ENCODE data around the gene CFAP298. TPM values are rescaled to one million over a fixed set of nuclear protein-coding genes. Genes with fewer than 3 reads are reported as not detected.
"Not testable (repeated sequence)": the region's sequence is repeated elsewhere in the genome, so short reads cannot be mapped to it uniquely, and the experiment has no call there.

CFAP298 gene, protein sequence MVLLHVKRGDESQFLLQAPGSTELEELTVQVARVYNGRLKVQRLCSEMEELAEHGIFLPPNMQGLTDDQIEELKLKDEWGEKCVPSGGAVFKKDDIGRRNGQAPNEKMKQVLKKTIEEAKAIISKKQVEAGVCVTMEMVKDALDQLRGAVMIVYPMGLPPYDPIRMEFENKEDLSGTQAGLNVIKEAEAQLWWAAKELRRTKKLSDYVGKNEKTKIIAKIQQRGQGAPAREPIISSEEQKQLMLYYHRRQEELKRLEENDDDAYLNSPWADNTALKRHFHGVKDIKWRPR
- total RNA-seq (10 to 100 TPM; 14.2 to 26.7 (median 20.8) TPM), polyA plus RNA-seq (10 to 100 TPM; 33.7 to 36.0 TPM)
- long read RNA-seq, donor 1, transcript CFAP298-201 (7 exons, 1,692 nt), result major isoform, 35 of 39 reads
- long read RNA-seq, donor 1, partial matches to known transcripts, result 0 of 39 reads
- long read RNA-seq, donor 1, other reads (novel, unspliced or antisense), result 0 of 39 reads
- long read RNA-seq, donor 2, transcript CFAP298-201 (7 exons, 1,692 nt), result major isoform, 72 of 83 reads
- long read RNA-seq, donor 2, transcript CFAP298-206 (6 exons, 1,082 nt), result minor isoform, 5 of 83 reads
- long read RNA-seq, donor 2, partial matches to known transcripts, result 0 of 83 reads
- long read RNA-seq, donor 2, other reads (novel, unspliced or antisense), result 4 of 83 reads
- long read RNA-seq, donor 3, transcript CFAP298-201 (7 exons, 1,692 nt), result major isoform, 22 of 27 reads
- long read RNA-seq, donor 3, partial matches to known transcripts, result 0 of 27 reads
- long read RNA-seq, donor 3, other reads (novel, unspliced or antisense), result 0 of 27 reads

DNA sequence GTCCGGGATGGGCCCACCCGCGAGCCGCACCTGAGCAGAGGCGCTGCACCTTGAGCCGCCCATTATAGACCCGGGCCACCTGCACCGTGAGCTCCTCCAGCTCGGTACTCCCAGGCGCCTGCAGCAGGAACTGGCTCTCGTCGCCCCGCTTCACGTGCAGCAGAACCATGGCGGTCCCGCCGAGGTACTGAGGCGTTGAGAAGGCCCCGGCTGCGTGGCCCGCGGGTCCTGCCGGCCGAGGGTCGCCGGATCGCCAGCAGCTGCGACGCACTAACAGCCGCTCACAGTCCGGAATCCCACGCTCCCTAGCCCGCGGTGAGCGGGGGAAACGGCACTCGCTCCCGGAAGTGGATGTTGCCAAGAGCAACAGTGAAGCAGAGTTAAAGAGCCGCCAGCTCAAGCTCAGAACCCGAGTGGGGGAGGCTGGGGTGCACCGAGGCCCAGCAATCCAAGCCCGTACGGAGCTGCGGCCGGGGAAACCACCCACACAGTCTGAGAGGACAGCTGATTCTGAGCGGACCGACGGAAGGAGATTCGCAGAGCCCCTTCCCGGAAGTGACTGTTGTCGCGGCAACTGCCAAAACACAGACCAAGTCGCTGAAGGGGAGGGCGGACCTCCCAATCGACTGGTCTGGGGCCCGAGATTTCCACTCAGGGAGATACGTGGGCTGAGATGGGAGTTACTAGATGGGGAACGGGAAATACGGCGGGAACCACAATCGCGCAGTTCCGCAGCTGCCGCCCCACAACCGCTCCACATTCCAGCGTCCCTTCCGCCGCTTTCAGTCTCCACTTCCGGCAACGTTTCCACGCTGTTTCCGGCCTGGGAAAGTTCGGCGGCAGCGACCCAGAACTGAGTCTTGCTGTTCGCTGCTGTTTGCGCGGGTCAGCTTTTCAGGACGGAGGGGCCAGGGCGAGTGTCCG is at the start of gene CFAP298:
Gene CFAP298 (minus strand): TSS at position 303 of the 924 bp plus-strand sequence. CDS start 134 bp downstream, at position 169.
- no peaks in the 10 kb centered on the region for H3K27me3 ChIP-seq
- 0% methylated on average over 46 to 81 of the region's 81 CpGs for WGBS, 4 donors
- ATAC-seq, result peak; percentile 93 to 97 (median 95)
- no peaks in the 10 kb centered on the region for H3K9me3 ChIP-seq
- H3K36me3 ChIP-seq, result peaks cover 0 to 30% (median 25%) of the 10 kb centered on the region in 9 donors
- peaks cover 0 to 27% (median 16%) of the 10 kb centered on the region in 12 donors for H3K4me1 ChIP-seq
- H3K4me3 ChIP-seq, result peak within 1 kb of the TSS; percentile 68 to 99 (median 86)
- no peak for TF ChIP-seq POLR2A (IDR thresholded peaks at IDR 0.05)
- TF ChIP-seq, protein P1, sequence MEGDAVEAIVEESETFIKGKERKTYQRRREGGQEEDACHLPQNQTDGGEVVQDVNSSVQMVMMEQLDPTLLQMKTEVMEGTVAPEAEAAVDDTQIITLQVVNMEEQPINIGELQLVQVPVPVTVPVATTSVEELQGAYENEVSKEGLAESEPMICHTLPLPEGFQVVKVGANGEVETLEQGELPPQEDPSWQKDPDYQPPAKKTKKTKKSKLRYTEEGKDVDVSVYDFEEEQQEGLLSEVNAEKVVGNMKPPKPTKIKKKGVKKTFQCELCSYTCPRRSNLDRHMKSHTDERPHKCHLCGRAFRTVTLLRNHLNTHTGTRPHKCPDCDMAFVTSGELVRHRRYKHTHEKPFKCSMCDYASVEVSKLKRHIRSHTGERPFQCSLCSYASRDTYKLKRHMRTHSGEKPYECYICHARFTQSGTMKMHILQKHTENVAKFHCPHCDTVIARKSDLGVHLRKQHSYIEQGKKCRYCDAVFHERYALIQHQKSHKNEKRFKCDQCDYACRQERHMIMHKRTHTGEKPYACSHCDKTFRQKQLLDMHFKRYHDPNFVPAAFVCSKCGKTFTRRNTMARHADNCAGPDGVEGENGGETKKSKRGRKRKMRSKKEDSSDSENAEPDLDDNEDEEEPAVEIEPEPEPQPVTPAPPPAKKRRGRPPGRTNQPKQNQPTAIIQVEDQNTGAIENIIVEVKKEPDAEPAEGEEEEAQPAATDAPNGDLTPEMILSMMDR (IDR thresholded peaks at IDR 0.05), result no peak
- intact Hi-C loops (cut with DNase I), result loop anchor here in 1 of 10 donors (5.0 kb wide), 1 partner anchor 200 kb away; the partner anchor contains the start of gene EVA1C
- peak within 1 kb of the TSS; percentile 80 to 98 (median 93) for H3K27ac ChIP-seq
- peak; percentile 89 to 92 (median 89) for DNase-seq

DNA sequence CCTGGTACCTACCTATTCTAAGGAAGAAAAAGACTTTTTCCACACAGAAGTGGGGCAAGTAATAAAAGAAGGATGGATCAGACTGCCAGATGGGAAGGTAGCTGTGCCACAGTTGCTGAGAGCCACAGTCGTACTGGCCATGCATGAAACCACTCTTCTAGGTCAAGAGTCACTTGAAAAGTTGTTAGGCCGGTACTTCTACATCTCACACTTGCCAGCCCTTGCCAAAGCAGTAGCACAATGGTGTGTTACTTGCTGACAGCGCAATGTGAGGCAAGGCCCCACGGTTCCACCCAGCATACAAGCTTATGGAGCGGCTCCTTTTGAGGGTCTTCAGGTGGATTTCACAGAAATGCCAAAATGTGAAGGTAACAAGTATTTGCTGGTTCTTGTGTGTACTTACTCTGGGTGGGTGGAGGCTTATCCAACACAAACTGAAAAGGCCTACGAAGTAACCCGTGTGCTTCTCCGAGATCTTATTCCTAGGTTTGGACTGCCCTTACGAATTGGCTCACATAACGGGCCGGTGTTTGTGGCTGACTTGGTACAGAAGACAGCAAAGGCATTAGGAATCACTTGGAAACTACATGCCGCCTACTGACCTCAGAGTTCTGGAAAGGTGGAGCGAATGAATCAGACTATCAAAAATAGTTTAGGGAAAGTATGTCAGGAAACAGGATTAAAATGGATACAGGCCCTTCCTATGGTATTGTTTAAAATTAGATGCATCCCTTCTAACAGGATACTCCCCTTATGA is 49.0 kb upstream of the CFAP298 start:
- H3K4me3 ChIP-seq; ATAC-seq; H3K4me1 ChIP-seq; H3K27ac ChIP-seq; H3K27me3 ChIP-seq; intact Hi-C loops (cut with DNase I); DNase-seq: not testable (repeated sequence)
- peaks cover 5 to 88% (median 79%) of the 10 kb centered on the region in 9 donors for H3K36me3 ChIP-seq
- peaks cover 0 to 23% (median 7%) of the 10 kb centered on the region in 12 donors for H3K9me3 ChIP-seq
- 90 to 91% (median 90%) methylated on average over 11 to 13 of the region's 13 CpGs for WGBS, 4 donors

DNA sequence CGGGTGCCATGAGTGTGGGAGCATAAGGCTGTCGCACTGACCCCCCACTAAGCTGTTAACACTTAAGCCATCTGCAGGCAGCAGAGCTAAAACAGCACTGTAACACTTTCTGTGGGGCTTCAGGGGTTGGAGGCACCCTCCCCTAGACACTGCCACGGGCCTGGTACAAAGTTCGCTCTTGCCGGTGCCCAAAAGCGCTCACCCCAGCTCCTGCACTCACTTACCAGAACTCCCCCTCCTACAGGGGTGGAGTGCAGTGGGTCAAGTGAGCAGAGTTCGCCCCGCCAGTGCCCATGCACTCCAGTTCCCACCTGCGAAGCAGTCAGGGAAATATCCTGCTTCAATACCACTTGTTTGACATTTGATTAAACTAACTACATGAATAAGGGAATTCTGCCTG is 46.3 kb upstream of the CFAP298 start:
- DNase-seq, result no peak
- TF ChIP-seq, protein P1 (IDR thresholded peaks at IDR 0.05), result no peak
- TF ChIP-seq POLR2A (IDR thresholded peaks at IDR 0.05), result no peak
- peaks cover 0 to 83% (median 69%) of the 10 kb centered on the region in 9 donors for H3K36me3 ChIP-seq
- 95 to 98% (median 97%) methylated on average over 9 of the region's 9 CpGs for WGBS, 4 donors
- H3K9me3 ChIP-seq, result no peaks in the 10 kb centered on the region
- H3K4me1 ChIP-seq, result no peaks in the 10 kb centered on the region
- H3K27ac ChIP-seq, result no peak overlapping the region
- H3K27me3 ChIP-seq, result no peaks in the 10 kb centered on the region
- intact Hi-C loops (cut with DNase I), result loop anchor here in 1 of 10 donors (10.0 kb wide), 1 partner anchor 166 kb away; no protein-coding TSS in a partner anchor
- no peak for ATAC-seq
- no peak overlapping the region for H3K4me3 ChIP-seq
